HUDEP-2 (cell line): ENCODE data around the gene ITGA11.

ENCODE experiments used
- DNase-seq, 76 experiments: peaks; one replicate each; lab custom pipeline; 2025; ENCODE audit not compliant: unreplicated experiment in 76 of 76; lab: John Stamatoyannopoulos, UW

ITGA11 gene

DNA sequence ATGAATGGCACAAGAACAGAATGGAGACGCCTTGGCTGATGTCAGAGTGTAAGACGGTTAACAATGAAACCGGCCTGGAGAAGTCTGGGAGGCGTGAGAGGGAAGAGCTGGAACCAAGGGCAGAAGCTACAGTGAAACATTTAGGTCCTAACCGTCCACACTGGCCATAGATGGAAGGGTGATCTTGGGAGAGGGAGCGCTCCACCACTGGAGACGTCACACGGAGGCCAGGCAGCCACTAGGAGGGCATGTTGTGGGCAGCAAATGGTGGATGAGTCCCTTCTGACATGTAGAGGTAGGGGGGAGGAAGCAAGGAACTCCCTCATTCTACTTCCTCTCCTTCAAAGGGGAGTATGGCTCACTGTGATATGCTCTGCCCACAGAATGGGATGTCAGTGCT, 130.7 kb downstream of the ITGA11 start:
- no peak for DNase-seq

DNA sequence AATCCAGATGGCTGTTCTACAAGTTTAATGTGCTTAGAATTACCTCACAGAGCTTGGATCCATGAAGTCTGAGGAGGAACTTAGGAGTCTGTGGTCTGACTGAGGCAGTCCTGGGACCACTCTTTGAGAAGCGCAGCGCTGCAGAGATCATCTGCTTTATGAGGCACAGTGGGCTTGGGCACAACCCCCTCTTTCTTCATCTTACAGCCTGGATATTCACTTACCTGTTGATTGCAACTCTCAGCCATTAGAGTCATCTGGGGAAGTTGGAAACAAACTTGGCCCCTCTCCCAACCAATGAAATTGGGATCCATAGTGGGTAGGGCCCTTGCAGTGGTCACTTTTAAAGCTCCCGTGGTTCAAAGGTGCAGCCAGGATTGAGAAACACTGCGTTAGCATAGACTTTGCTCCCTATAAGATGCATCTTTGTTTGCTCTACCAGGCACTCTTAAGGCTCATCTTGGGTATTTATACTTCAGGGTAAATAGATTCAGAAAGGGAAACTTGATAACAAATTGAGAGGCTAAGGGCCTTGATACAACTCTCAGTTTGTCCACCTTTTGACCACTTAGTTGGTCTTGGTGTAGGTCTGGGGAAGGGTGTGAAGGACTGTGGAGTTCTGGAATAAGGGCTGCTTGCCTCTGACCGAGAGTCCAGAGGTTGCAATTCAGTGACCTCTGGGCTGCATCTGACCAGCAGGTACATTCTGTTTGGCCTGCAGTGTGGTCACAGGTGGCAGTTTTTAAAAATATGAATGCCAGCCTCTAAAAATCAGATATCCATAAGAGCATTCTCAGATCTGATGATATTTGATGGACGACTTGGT, 131.6 kb downstream of the ITGA11 start:
- DNase-seq: no peak

DNA sequence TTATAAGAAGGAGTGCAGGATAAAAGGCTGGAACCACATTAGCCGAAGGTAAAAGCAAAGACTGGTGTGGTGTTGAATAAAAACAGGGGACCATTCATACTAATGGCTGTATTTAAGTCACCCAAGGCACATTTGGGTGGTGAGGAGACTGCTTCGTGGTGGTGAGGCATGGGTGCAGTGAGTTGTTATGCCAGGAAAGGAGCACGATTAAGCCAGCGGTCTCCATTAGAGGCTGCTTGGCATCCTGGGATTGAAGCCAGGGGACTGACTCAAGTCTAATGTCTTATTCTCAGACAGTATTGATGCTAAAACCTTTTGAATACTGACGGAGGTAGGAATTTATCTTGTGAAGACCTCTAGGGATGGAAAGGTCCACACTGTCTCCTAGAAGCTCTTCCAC, 132.5 kb downstream of the ITGA11 start:
- no peak for DNase-seq

DNA sequence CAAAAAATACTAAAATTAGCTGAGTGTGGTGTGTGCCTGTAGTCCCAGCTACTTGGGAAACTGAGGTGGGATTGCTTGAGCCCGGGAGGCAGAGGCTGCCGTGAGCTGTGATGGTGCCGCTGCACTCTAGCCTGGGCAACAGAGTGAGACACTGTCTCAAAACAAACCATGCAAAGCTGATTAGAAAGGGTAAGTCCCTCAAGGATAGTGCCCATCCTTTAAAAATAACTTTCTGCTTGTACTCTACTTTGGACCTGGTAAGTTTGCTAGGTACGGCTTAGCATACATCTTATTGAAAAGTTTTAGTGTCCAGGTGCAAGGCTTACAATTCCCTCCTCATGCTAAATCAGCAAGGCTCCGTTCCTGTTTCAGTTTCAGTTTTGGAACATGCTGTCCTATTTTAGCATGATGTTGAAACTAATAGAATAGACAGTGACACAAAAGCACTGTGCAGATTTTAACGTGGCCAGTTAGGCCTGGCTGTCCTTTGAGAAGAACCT, 133.0 kb downstream of the ITGA11 start:
- DNase-seq: no peak

DNA sequence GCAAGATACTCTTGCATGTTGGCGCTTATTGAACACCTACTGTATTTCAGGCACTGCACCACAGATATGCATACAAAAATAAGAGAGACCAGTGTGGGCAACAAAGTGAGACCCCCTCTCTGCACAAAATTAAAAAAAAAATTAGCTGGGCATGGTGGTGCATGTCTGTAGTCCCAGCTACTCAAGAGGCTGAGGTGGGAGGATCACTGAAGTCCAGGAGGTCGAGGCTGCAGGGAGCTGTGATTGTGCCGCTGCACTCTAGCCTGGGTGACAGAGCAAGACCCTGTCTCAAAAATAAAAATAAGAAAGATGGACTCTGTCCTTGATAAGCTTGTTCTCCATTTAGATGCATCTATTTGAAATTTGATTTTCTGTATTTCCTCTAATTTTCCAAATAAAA, 133.6 kb downstream of the ITGA11 start:
- DNase-seq: no peak

DNA sequence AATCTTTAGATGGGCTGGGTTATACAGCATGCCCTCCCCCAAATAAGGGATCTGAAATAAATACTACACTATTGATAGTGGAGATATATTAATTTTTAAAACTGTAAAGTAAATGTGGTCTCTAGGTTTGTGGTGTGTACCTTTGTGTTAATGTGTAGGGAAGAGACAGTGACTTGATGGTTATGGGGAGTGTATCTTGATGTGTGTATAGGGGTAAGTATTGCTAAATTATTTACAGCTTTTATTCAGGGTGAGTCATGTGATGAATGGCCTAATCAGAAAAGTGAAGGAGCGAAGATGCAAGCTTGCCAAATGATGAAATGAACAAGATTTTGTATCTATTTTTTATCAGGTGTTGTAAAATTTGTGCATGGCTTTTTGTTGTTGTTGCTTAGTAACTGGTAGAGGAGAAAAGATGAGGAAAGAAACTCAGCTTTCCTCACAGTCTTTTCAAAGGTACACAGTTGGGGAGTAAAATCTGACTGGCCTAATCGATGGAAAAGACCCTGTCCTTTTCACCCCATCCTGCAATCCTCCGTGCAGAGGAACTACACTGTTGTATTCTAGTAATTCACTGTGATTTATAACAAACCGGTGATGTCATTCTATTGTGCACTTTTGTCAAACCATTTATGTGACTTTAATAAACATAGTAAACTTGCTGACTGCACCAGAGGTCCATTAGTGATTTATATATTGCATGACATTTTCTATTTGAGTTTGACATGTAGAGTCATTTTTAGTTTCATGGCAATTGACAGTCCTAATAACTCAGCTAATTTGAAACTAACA, 136.8 kb downstream of the ITGA11 start:
- DNase-seq: no peak

DNA sequence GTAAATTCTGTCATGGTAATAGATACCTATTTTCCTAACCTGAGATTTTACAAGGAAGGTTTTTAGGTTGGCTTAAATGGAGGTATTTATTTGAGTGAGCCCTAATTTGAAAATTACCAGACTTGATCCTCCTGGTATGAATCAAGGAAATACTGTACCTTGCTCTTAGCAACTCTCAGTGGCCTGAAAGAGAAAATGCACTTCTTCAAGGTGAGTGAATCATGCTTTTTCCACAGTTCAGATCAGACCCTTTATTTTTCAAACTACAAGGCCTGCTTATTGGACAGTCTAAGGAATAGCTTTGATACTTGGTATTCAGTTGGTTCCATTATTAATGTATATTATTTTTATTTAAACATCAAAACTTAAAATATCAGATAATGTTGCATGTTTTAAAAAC, 139.0 kb downstream of the ITGA11 start:
- DNase-seq: no peak

DNA sequence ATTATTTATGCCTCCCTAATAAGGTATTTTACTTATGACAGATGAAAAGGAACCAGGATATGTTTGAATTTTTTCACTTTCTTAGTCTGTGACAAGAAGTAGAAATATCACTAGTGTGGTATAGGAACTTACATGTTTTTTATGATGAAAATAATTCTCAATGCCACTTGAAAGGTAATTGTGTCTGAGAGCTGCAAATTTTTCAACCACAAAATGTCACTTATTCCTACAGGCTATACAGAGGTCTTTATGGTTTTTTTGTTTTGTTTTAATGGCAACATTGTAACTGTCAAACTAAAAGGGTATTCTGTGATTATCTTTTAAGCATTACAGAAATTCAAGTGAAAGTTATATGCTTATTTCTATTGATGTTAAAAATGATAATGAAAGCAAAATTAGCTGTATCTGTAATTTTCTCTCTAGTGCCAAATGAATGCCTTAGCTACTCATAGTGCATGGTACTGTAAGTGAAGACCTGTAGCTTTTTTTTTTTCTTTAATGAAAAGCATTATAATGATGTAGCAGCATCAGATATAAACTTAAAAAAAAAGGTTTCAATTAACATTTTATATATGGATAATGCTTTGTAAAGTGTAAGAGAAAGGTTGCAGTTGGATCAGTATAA, 139.7 kb downstream of the ITGA11 start:
- no peak for DNase-seq

DNA sequence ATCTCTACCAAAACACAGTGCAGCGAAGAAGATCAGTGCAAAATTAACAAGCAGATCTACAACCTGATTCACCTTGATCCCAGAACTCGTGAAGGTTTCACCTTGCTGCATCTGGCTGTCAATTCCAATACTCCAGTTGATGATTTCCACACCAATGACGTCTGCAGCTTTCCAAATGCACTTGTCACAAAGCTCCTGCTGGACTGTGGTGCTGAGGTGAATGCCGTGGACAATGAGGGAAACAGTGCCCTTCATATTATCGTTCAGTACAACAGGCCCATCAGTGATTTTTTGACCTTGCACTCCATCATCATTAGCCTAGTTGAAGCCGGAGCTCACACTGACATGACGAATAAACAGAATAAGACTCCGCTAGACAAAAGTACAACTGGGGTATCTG, 141.2 kb downstream of the ITGA11 start:
- no peak for DNase-seq

DNA sequence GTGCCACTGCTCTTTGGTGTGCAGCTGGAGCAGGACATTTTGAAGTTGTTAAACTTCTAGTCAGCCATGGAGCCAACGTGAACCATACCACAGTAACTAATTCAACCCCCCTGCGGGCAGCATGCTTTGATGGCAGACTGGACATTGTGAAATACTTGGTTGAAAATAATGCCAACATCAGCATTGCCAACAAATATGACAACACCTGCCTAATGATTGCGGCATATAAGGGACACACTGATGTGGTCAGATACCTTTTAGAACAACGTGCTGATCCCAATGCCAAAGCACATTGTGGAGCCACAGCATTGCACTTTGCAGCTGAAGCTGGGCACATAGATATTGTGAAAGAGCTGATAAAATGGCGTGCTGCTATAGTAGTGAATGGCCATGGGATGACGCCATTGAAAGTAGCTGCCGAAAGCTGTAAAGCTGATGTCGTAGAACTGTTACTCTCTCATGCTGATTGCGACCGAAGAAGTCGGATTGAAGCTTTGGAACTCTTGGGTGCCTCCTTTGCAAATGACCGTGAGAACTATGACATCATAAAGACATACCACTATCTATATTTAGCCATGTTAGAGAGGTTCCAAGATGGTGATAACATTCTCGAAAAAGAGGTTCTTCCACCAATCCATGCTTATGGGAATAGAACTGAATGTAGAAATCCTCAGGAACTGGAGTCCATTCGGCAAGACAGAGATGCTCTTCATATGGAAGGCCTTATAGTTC, 142.2 kb downstream of the ITGA11 start:
- DNase-seq: no peak

DNA sequence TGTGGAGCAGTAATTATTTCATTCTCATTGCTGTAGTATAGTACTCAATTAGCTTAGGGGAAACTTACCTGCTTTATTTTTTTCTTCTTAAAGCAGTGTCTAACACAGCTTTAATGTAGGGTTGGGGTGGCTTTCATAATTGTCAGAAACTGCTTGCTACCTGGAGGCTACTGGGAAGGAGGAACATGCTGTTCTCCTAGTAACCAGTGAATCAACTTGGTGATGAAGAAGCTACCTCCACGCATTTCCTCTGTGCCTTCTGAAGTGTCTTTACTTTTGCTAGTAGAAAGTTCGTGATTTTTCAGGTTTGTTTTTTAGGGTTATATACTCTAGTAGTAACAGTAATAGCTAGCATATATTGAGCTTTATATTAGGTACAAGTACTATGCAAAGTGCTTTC, 142.9 kb downstream of the ITGA11 start:
- no peak for DNase-seq

DNA sequence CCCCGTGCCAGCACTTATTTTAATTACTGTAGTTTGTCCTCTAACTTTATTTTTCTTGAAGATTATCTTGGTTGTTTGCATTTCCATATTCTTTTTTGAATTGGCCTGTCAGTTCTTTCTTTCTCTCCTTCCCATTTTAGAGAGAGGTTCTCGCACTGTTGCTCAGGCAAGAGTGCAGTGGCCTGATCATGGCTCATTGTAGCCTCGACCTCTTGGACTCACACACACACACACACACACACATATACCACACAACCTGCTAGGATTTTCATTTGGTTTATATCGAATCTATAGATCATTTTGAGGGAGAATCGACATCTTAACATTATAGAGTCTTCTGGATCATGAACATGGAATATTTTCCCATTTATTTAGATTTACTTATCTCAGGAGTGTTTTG, 145.7 kb downstream of the ITGA11 start:
- no peak for DNase-seq

DNA sequence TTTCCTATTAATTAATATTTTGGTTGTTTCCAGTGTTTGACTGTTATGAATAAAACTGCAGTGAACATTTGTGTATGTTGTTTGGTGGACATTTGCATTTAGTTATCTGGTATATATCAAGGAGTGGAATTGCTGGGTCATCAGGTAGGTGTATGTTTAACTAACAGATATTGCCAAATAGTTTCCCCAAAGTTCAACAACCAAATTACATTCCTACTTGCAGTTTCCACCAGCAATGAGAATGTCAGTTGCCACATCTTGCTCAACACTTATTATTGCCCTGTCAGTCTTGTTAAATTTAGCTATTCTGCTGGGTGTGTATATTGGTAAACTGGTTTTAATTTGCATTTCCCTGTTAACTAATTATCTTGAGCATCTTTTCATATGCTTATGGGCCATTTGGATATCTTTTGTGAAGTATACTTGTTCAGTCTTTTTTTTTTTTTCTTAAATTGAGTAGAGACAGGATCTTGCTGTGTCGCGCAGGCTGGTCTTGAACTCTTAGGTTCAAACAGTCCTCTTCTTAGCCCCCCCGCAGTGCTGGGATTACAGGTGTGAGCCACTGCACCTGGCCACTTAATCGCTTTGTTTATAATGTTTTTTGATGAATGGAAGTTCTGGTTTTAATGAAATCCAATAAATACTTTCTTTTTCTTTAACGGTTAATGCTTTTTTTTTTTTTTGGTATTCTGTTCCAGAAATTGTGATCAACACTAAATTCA, 146.5 kb downstream of the ITGA11 start:
- no peak for DNase-seq

DNA sequence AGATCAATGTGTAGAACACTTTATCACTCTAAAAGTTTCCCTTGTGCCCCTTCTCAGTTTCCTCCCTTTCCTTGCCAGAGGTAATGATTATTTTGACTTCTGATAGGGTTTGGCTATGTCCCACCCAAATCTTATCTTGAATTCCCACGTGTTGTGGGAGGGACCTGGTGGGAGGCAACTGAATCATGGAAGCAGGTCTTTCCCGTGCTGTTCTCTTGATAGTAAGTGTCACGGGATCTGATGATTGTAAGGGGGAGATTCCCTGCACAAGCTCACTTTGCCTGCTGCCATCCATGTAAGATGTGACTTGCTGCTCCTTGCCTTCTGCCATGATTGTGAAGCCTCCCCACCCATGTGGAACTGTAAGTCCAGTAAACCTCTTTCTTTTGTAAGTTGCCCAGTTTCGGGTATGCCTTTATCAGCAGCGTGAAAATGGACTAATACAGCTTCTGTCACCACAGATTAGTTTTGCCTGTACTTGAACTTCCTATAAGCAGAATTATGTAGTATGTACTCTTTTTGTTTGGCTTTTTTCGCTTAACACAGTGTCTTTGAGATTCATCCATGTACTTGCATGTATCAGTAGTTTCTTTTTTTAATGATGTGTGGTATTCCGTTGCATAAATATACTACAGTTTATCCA, 147.2 kb downstream of the ITGA11 start:
- DNase-seq: peak in 74 of 76 experiments; percentile 15 to 94 (median 69)

DNA sequence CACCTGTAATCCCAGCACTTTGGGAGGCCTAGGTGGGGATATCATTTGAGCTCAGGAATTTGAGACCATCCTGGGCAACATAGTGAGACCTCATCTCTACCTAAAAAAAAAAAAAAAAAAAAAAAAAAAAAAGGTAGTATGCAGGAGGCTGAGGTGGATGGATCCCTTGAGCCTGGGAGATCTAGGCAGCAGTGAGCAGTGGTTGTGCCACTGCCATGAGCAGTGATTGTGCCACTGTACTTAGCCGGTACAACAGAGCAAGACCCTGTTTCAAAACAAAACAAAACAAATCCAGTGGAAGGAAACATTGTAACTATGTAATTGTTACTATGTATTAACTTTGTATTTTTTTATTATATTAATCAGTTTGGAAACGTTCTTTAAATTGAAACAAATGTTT, 148.6 kb downstream of the ITGA11 start:
- DNase-seq: no peak

DNA sequence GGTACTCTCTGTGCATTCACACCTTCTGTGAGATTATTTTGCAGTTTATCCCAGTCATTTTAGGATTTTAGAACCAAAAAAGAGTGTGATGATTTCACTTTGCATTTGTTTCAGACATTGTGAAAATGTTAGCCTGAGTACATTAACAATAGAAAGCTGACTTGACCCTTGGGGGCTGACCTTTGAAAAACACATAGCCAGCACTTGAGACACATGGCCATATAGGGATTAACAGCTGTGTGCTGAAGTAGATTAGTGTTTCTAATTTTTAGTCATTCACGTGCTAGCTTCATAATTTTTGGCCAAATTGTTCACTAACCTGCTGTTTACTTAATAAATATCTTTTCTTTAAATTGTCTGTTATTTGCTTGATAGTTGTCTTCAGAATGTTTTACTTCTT, 151.0 kb downstream of the ITGA11 start:
- DNase-seq: no peak

DNA sequence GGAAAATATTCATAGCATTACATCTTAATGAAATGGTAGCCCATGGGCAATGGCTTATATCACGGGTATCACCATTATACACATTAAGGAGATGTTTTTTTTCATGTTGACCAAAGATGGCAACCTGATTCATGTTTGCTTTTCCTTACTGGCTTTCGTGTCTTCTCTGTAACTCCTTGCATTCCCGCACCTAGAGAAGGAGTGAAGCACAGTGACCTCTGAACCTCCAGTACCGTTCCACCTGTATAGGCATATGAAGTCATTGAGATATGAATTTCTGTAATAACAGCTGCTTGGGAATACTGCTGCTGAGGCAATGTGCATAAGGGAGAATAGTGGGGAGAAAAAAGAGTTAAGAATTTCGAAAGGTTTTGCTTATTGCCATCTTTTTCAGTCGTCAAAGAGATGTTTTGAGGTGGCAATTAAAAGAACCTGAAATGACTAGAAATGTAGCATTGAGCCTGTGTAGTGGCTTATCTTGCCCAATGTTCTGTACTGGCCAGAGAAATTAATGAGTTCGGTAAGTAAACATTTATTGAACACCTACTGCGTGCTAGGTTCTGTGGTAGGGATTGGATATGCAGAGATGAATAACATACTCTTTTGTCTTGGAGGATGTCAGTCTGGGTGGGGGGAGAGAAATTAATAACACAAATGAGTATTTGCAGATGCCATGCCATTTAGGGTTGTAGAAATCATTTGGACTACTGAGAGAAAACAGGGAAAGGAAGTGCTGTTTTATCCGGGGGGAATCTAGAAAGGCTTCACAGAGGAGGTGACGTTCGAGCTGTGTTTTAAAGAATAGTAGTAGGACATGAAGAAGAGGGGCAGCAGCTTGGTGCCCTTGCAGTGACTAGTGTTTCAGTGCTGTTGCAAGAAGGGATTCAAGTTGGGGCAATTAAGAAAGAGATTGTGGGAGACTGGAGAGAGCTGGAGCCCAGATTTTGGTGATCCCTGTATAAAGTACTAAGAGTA, 151.9 kb downstream of the ITGA11 start:
- DNase-seq: peak in 1 of 76 experiments; percentile 21

DNA sequence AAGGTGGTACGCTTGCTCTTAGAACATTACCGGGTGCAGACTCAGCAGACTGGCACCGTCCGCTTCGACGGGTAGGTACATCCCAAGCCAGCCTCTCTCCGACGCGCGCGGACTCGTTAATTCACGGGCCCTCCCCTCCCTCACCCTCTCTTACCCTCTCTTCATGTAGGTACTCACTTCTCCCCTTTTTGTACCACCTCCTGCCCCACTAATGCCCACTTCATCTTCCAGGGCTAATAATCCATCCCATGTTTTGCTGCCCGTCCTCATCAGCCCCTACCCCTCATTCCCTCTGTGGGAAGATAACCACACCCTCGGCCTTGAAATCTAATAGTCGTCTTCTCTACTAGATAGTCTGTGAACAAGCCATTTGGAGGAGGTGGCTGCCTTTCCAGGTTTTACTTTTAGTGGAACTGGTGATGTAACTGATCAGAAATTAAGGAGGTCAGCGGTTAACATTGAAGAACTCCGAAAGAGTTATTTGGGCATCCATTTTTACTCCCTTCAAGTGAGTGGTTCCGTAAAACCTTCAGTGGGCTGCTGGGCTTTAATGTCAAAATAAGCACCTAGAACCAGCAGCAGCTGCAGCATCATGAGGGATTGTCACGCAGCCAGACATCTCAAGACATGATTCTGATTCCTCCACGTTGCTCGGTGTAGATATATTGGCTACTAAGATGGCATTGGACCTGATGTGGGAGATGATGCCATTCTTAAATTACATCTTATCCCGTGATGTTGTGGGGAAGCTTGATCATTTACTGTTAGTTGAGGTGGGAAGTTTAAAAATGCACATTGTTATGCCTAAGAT, 153.2 kb downstream of the ITGA11 start:
- peak in 5 of 76 experiments; percentile 7 to 40 (median 19) for DNase-seq
